ENCODE results near the gene DLGAP1. TPM values are rescaled to one million over a fixed set of nuclear protein-coding genes. Genes with fewer than 3 reads are reported as not detected.

The DLGAP1 gene
- total and polyA plus RNA-seq, 4 donors, result 0.75 to 6.6 (median 3.6) TPM

GRCh38 chr18:3530807-3531206 lies 924.3 kb downstream of the DLGAP1 start:
- intact Hi-C loops (cut with DNase I), result no loop called here
- ATAC-seq (ENCODE audit: low FRiP score) (no peak), DNase-seq (no peak)
- Histone ChIP-seq H3K27me3 (ENCODE audit: control insufficient read depth in 1 of 2, insufficient read depth in 2 of 2, low read length in 1 of 2) (no peaks in the 10 kb centered on the region), H3K36me3 (ENCODE audit: control insufficient read depth in 1 of 2, insufficient read depth in 2 of 2, low read length in 1 of 2) (no peaks in the 10 kb centered on the region), H3K4me1 (ENCODE audit: control insufficient read depth in 1 of 2, insufficient read depth in 2 of 2, low read length in 2 of 2) (no peaks in the 10 kb centered on the region), H3K4me3 (ENCODE audit: low read length in 2 of 2) (no peak overlapping the region), H3K27ac (ENCODE audit: low read depth in 1 of 2, low read length in 2 of 2) (no peak overlapping the region), H3K9me3 (ENCODE audit: control insufficient read depth, low read length) (no peaks in the 10 kb centered on the region)
- 94 to 97% methylated on average over 5 of the region's 5 CpGs for WGBS, 2 donors

- Histone ChIP-seq H3K27ac (ENCODE audit: low read depth in 1 of 2, low read length in 2 of 2) (no peak overlapping the region), H3K4me3 (ENCODE audit: low read length in 2 of 2) (no peak overlapping the region), H3K4me1 (ENCODE audit: control insufficient read depth in 1 of 2, insufficient read depth in 2 of 2, low read length in 2 of 2) (no peaks in the 10 kb centered on the region), H3K9me3 (ENCODE audit: control insufficient read depth, low read length) (peaks cover 1% of the 10 kb centered on the region), H3K36me3 (ENCODE audit: control insufficient read depth in 1 of 2, insufficient read depth in 2 of 2, low read length in 1 of 2) (no peaks in the 10 kb centered on the region), H3K27me3 (ENCODE audit: control insufficient read depth in 1 of 2, insufficient read depth in 2 of 2, low read length in 1 of 2) (no peaks in the 10 kb centered on the region)
- ATAC-seq (ENCODE audit: low FRiP score) (no peak), DNase-seq (no peak)
- WGBS, 2 donors, result 79 to 82% methylated on average over 3 of the region's 3 CpGs
- intact Hi-C loops (cut with DNase I), result no loop called here
Observed at GRCh38 chr18:3529601-3530000, 925.5 kb downstream of the DLGAP1 start.

GRCh38 chr18:3529077-3529476 lies 926.0 kb downstream of the DLGAP1 start:
- H3K27me3 ChIP-seq (ENCODE audit: control insufficient read depth in 1 of 2, insufficient read depth in 2 of 2, low read length in 1 of 2), result no peaks in the 10 kb centered on the region
- H3K36me3 ChIP-seq (ENCODE audit: control insufficient read depth in 1 of 2, insufficient read depth in 2 of 2, low read length in 1 of 2), result no peaks in the 10 kb centered on the region
- ATAC-seq (ENCODE audit: low FRiP score) (no peak), DNase-seq (no peak)
- intact Hi-C loops (cut with DNase I), result no loop called here
- no peak overlapping the region for H3K27ac ChIP-seq (ENCODE audit: low read depth in 1 of 2, low read length in 2 of 2)
- H3K4me1 ChIP-seq (ENCODE audit: control insufficient read depth in 1 of 2, insufficient read depth in 2 of 2, low read length in 2 of 2), result no peaks in the 10 kb centered on the region
- H3K4me3 ChIP-seq (ENCODE audit: low read length in 2 of 2), result no peak overlapping the region
- WGBS, 2 donors, result 97% methylated on average over 3 of the region's 3 CpGs
- H3K9me3 ChIP-seq (ENCODE audit: control insufficient read depth, low read length), result peaks cover 1% of the 10 kb centered on the region

- no peak overlapping the region for H3K27ac ChIP-seq (ENCODE audit: low read depth in 1 of 2, low read length in 2 of 2)
- ATAC-seq (ENCODE audit: low FRiP score) (no peak), DNase-seq (no peak)
- 61 to 65% methylated on average over 4 of the region's 4 CpGs for WGBS, 2 donors
- H3K27me3 ChIP-seq (ENCODE audit: control insufficient read depth in 1 of 2, insufficient read depth in 2 of 2, low read length in 1 of 2), result no peaks in the 10 kb centered on the region
- H3K4me3 ChIP-seq (ENCODE audit: low read length in 2 of 2), result no peak overlapping the region
- intact Hi-C loops (cut with DNase I), result no loop called here
- peaks cover 1% of the 10 kb centered on the region for H3K9me3 ChIP-seq (ENCODE audit: control insufficient read depth, low read length)
- no peaks in the 10 kb centered on the region for H3K36me3 ChIP-seq (ENCODE audit: control insufficient read depth in 1 of 2, insufficient read depth in 2 of 2, low read length in 1 of 2)
- no peaks in the 10 kb centered on the region for H3K4me1 ChIP-seq (ENCODE audit: control insufficient read depth in 1 of 2, insufficient read depth in 2 of 2, low read length in 2 of 2)
Observed at GRCh38 chr18:3528231-3528630, 926.9 kb downstream of the DLGAP1 start.

- intact Hi-C loops (cut with DNase I), result no loop called here
- Histone ChIP-seq H3K27ac (ENCODE audit: low read depth in 1 of 2, low read length in 2 of 2) (no peak overlapping the region), H3K27me3 (ENCODE audit: control insufficient read depth in 1 of 2, insufficient read depth in 2 of 2, low read length in 1 of 2) (no peaks in the 10 kb centered on the region), H3K4me3 (ENCODE audit: low read length in 2 of 2) (no peak overlapping the region), H3K36me3 (ENCODE audit: control insufficient read depth in 1 of 2, insufficient read depth in 2 of 2, low read length in 1 of 2) (no peaks in the 10 kb centered on the region), H3K4me1 (ENCODE audit: control insufficient read depth in 1 of 2, insufficient read depth in 2 of 2, low read length in 2 of 2) (no peaks in the 10 kb centered on the region), H3K9me3 (ENCODE audit: control insufficient read depth, low read length) (peaks cover 1% of the 10 kb centered on the region)
- WGBS, 2 donors, result 59 to 64% methylated on average over 13 of the region's 13 CpGs
- ATAC-seq (ENCODE audit: low FRiP score) (no peak), DNase-seq (no peak)
Observed at GRCh38 chr18:3526421-3527354, 928.4 kb downstream of the DLGAP1 start.

- Histone ChIP-seq H3K9me3 (ENCODE audit: control insufficient read depth, low read length) (peaks cover 1% of the 10 kb centered on the region), H3K27ac (ENCODE audit: low read depth in 1 of 2, low read length in 2 of 2) (no peak overlapping the region), H3K36me3 (ENCODE audit: control insufficient read depth in 1 of 2, insufficient read depth in 2 of 2, low read length in 1 of 2) (no peaks in the 10 kb centered on the region), H3K4me1 (ENCODE audit: control insufficient read depth in 1 of 2, insufficient read depth in 2 of 2, low read length in 2 of 2) (no peaks in the 10 kb centered on the region), H3K27me3 (ENCODE audit: control insufficient read depth in 1 of 2, insufficient read depth in 2 of 2, low read length in 1 of 2) (no peaks in the 10 kb centered on the region), H3K4me3 (ENCODE audit: low read length in 2 of 2) (no peak overlapping the region)
- intact Hi-C loops (cut with DNase I), result no loop called here
- DNase-seq (no peak), ATAC-seq (ENCODE audit: low FRiP score) (no peak)
- 81% methylated on average over 10 of the region's 10 CpGs for WGBS, 2 donors
Observed at GRCh38 chr18:3525870-3526420, 929.2 kb downstream of the DLGAP1 start.

GRCh38 chr18:3524706-3525105 lies 930.4 kb downstream of the DLGAP1 start:
- H3K4me3 ChIP-seq (ENCODE audit: low read length in 2 of 2), result no peak overlapping the region
- intact Hi-C loops (cut with DNase I), result no loop called here
- WGBS, 2 donors, result 86 to 88% methylated on average over 5 of the region's 5 CpGs
- peaks cover 1% of the 10 kb centered on the region for H3K9me3 ChIP-seq (ENCODE audit: control insufficient read depth, low read length)
- H3K27ac ChIP-seq (ENCODE audit: low read depth in 1 of 2, low read length in 2 of 2), result no peak overlapping the region
- no peaks in the 10 kb centered on the region for H3K27me3 ChIP-seq (ENCODE audit: control insufficient read depth in 1 of 2, insufficient read depth in 2 of 2, low read length in 1 of 2)
- no peaks in the 10 kb centered on the region for H3K36me3 ChIP-seq (ENCODE audit: control insufficient read depth in 1 of 2, insufficient read depth in 2 of 2, low read length in 1 of 2)
- ATAC-seq (ENCODE audit: low FRiP score), result no peak
- no peak for DNase-seq
- H3K4me1 ChIP-seq (ENCODE audit: control insufficient read depth in 1 of 2, insufficient read depth in 2 of 2, low read length in 2 of 2), result no peaks in the 10 kb centered on the region

GRCh38 chr18:3520230-3521085 lies 934.6 kb downstream of the DLGAP1 start:
- DNase-seq (no peak), ATAC-seq (ENCODE audit: low FRiP score) (no peak)
- H3K27me3 ChIP-seq (ENCODE audit: control insufficient read depth in 1 of 2, insufficient read depth in 2 of 2, low read length in 1 of 2), result no peaks in the 10 kb centered on the region
- peaks cover 0 to 3% of the 10 kb centered on the region in 2 donors for H3K36me3 ChIP-seq (ENCODE audit: control insufficient read depth in 1 of 2, insufficient read depth in 2 of 2, low read length in 1 of 2)
- H3K9me3 ChIP-seq (ENCODE audit: control insufficient read depth, low read length), result peaks cover 1% of the 10 kb centered on the region
- WGBS, 2 donors, result 79 to 84% methylated on average over 11 of the region's 11 CpGs
- H3K27ac ChIP-seq (ENCODE audit: low read depth in 1 of 2, low read length in 2 of 2), result no peak overlapping the region
- no peak overlapping the region for H3K4me3 ChIP-seq (ENCODE audit: low read length in 2 of 2)
- H3K4me1 ChIP-seq (ENCODE audit: control insufficient read depth in 1 of 2, insufficient read depth in 2 of 2, low read length in 2 of 2), result no peaks in the 10 kb centered on the region
- intact Hi-C loops (cut with DNase I), result no loop called here

Measured in aorta (tissue), 5 donors.